GM23338 (cell line): ENCODE data around the gene ALOX5AP.

Source experiments
- EZH2 ChIP-seq: fragments of 200-600 bp; sonication (generic); IDR thresholded peaks from one replicate; pipeline ENCODE4 v1.8.0; 2017; ENCODE audit warnings: antibody characterized with exemption, mild to moderate bottlenecking, low read depth; ENCODE audit not compliant: unreplicated experiment
- EZH2phosphoT487 ChIP-seq: fragments of 200-600 bp; sonication (generic); IDR thresholded peaks from one replicate; pipeline ENCODE4 v1.8.1; 2018; ENCODE audit warnings: antibody characterized with exemption; ENCODE audit not compliant: unreplicated experiment
- POLR2AphosphoS5 ChIP-seq: IDR thresholded peaks from 2 replicates; pipeline ENCODE4 v1.6.1; 2016; ENCODE audit warnings: antibody characterized with exemption, low read depth
- TF ChIP-seq, protein P1 (sequence below), 2 experiments: fragments of 200-600 bp in 1 of 2; sonication (generic) in 1 of 2; conservative IDR thresholded peaks; 2 replicates each; pipeline versions ENCODE4 v1.5.1 to v1.6.1; 2016 to 2017; ENCODE audit warnings: antibody characterized with exemption in 2 of 2, low read depth in 2 of 2, mild to moderate bottlenecking in 2 of 2, moderate library complexity in 1 of 2

DNA sequence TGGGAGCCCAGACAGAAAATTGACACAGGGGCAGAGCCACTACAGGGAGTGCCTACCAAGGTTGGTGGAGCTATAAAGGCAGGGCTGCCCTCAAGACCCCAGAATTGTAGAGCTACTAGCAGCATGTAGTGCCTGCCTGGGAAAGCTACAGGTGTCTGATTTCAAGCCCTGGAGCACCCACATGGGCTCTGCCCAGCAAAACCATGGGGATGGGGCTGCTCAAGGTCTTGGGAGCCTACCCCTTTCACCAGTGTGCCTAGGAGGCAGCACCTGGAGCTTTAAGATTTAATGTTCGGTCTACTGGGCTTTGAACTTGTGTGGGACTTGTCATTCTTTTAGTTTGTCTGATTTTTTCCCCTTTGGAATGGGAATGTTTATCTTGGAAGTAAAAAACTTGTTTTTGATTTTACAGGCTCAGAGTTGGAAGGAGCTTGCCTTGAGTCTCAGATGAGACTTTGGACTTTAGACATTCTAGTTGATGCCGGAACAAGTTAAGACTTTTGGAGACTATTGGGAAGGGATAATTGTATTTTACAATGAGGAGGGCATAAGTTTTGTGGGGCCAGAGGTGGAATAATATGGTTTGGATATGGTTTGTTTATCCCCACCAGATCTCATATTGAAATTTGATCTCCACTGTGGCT lies 45.1 kb downstream of the ALOX5AP start:
- no peak for TF ChIP-seq POLR2AphosphoS5
- TF ChIP-seq EZH2 = no peak
- TF ChIP-seq, protein P1, sequence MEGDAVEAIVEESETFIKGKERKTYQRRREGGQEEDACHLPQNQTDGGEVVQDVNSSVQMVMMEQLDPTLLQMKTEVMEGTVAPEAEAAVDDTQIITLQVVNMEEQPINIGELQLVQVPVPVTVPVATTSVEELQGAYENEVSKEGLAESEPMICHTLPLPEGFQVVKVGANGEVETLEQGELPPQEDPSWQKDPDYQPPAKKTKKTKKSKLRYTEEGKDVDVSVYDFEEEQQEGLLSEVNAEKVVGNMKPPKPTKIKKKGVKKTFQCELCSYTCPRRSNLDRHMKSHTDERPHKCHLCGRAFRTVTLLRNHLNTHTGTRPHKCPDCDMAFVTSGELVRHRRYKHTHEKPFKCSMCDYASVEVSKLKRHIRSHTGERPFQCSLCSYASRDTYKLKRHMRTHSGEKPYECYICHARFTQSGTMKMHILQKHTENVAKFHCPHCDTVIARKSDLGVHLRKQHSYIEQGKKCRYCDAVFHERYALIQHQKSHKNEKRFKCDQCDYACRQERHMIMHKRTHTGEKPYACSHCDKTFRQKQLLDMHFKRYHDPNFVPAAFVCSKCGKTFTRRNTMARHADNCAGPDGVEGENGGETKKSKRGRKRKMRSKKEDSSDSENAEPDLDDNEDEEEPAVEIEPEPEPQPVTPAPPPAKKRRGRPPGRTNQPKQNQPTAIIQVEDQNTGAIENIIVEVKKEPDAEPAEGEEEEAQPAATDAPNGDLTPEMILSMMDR (conservative IDR thresholded peaks at IDR 0.05; ENCODE audit: low read depth in 2 of 2) = no peak
- no peak for TF ChIP-seq EZH2phosphoT487
